Testis (tissue), 3 donors: ENCODE results near the gene HOTAIR. TPM values are rescaled to one million over a fixed set of nuclear protein-coding genes. Genes with fewer than 3 reads are reported as not detected.
A peak's percentile ranks its signal among the peaks of the same experiment; 100 is the strongest.

Experiments
- DNase-seq: peaks from one replicate; pipeline ENCODE4 v3.0.0-alpha.2; 2019
- H3K27ac ChIP-seq, 2 donors: fragments of 200-600 bp; sonication (generic); one replicate each; pipeline ENCODE4 v1.5.1; 2019
- H3K27me3 ChIP-seq: fragments of 200-600 bp; sonication (generic); one replicate; pipeline ENCODE4 v1.5.1; 2019
- H3K36me3 ChIP-seq: fragments of 200-600 bp; sonication (generic); one replicate; pipeline ENCODE4 v1.5.1; 2017; ENCODE audit warnings: low read depth; ENCODE audit errors: missing control alignments
- H3K4me1 ChIP-seq: fragments of 200-600 bp; sonication (generic); one replicate; pipeline ENCODE4 v1.5.1; 2019
- H3K4me3 ChIP-seq, 2 donors: fragments of 200-600 bp; sonication (generic); one replicate each; pipeline ENCODE4 v1.5.1; 2017 to 2019
- H3K9me3 ChIP-seq: fragments of 200-600 bp; sonication (generic); one replicate; pipeline ENCODE4 v1.5.1; 2017
- POLR2A ChIP-seq: fragments of 450-650 bp; IDR thresholded peaks from one replicate; pipeline ENCODE4 v1.6.1; 2017; ENCODE audit warnings: antibody characterized with exemption, mild to moderate bottlenecking, moderate library complexity
- WGBS, 2 donors: methylation state at CpG; one replicate each; pipeline ENCODE4 v1.1.5; 2018; 5-methylcytosine and 5-hydroxymethylcytosine counted together
- intact Hi-C: fragments of 100-400 bp; cut with DNase I; formaldehyde crosslinking; loops from one replicate; pipeline ENCODE4 v1.15.1; 2023; ENCODE audit warnings: low total_unique reads
- polyA plus RNA-seq: library from polyadenylated mRNA; stranded (reverse); fragments of 350-450 nt; fragmentation: Illumina TruSeq; extraction: RNeasy Lipid Tissue Mini Kit (QIAGEN cat#74804); gene quantifications from one replicate; pipeline ENCODE4 v1.2.3, GENCODE V29; 2014; ENCODE audit warnings: low read depth, low replicate concordance; ENCODE audit not compliant: insufficient read depth
- total RNA-seq, 2 donors: library from RNA; depleted of rRNA; stranded (reverse); fragments of >200 nt; gene quantifications; one replicate each; pipeline ENCODE4 v1.2.3, GENCODE V29; 2016
- TF ChIP-seq, protein P1 (sequence below), 3 experiments: fragments of 450-650 bp in 2 of 3; fragments of 200-600 bp in 1 of 3; sonication (generic) in 1 of 3; IDR thresholded peaks; one replicate each; pipeline ENCODE4 v1.5.1; 2016 to 2019; ENCODE audit warnings: antibody characterized with exemption in 3 of 3, mild to moderate bottlenecking in 2 of 3, moderate library complexity in 1 of 3

The HOTAIR gene
- total and polyA plus RNA-seq, 3 donors from 2014 or later = 3.1 to 8.6 (median 3.4) TPM

- intact Hi-C loops = no loop called here
- H3K9me3 ChIP-seq = no peaks in the 10 kb centered on the region
- 48 to 52% methylated on average over 3 to 9 of the region's 11 CpGs for WGBS, 2 donors
- H3K27ac ChIP-seq = no peak overlapping the region
- no peak overlapping the region for H3K4me3 ChIP-seq
- H3K4me1 ChIP-seq = no peaks in the 10 kb centered on the region
- H3K36me3 ChIP-seq = no peaks in the 10 kb centered on the region
- peaks cover 3% of the 10 kb centered on the region for H3K27me3 ChIP-seq
- no peak for DNase-seq
- TF ChIP-seq, protein P1, sequence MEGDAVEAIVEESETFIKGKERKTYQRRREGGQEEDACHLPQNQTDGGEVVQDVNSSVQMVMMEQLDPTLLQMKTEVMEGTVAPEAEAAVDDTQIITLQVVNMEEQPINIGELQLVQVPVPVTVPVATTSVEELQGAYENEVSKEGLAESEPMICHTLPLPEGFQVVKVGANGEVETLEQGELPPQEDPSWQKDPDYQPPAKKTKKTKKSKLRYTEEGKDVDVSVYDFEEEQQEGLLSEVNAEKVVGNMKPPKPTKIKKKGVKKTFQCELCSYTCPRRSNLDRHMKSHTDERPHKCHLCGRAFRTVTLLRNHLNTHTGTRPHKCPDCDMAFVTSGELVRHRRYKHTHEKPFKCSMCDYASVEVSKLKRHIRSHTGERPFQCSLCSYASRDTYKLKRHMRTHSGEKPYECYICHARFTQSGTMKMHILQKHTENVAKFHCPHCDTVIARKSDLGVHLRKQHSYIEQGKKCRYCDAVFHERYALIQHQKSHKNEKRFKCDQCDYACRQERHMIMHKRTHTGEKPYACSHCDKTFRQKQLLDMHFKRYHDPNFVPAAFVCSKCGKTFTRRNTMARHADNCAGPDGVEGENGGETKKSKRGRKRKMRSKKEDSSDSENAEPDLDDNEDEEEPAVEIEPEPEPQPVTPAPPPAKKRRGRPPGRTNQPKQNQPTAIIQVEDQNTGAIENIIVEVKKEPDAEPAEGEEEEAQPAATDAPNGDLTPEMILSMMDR (IDR thresholded peaks at IDR 0.05) = no peak
- no peak for TF ChIP-seq POLR2A
These were observed 17.7 kb downstream of the HOTAIR start for GRCh38 chr12:53956914-53957536.

- intact Hi-C loops = no loop called here
- no peak for DNase-seq
- peaks cover 6% of the 10 kb centered on the region for H3K4me1 ChIP-seq
- no peaks in the 10 kb centered on the region for H3K9me3 ChIP-seq
- H3K36me3 ChIP-seq = no peaks in the 10 kb centered on the region
- H3K27me3 ChIP-seq = no peaks in the 10 kb centered on the region
- 11 to 20% methylated on average over 25 of the region's 25 CpGs for WGBS, 2 donors
- TF ChIP-seq POLR2A = no peak
- H3K27ac ChIP-seq = no peak overlapping the region
- no peak overlapping the region for H3K4me3 ChIP-seq
These were observed 18.4 kb downstream of the HOTAIR start for GRCh38 chr12:53956251-53956887.

DNA sequence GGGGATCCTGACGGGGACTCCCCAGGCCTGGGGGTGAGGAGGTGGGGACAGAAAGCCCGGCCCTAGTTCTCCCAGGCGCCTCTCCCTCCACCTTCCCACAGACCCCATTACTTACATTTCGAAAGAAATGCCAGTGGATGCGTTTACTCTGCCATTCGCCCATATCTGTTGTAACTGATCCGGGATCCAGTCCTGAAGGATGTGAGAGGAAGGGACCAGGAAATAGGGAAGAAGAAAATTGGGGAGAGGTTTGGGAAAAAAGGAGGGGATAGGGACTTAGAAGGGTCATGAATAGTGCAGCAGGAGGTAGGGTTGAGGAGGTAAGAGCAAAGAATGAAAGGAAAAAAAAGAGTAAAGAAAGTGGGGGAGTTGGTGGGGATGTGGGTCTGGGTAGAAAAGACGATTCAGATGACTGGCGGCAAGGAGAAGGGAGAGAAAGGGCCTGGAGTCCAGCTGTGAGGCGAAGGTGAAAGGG, 18.9 kb downstream of the HOTAIR start:
- intact Hi-C loops = no loop called here
- WGBS, 2 donors = 8 to 11% methylated on average over 10 of the region's 10 CpGs
- no peaks in the 10 kb centered on the region for H3K9me3 ChIP-seq
- H3K36me3 ChIP-seq = no peaks in the 10 kb centered on the region
- no peak for TF ChIP-seq POLR2A
- TF ChIP-seq, protein P1 (IDR thresholded peaks at IDR 0.05) = no peak
- no peak for DNase-seq
- H3K27ac ChIP-seq = no peak overlapping the region
- no peaks in the 10 kb centered on the region for H3K27me3 ChIP-seq
- H3K4me1 ChIP-seq = peaks cover 11% of the 10 kb centered on the region
- no peak overlapping the region for H3K4me3 ChIP-seq

GRCh38 chr12:53955036-53955775, 19.5 kb downstream of the HOTAIR start:
- 4 to 7% methylated on average over 10 to 85 of the region's 86 CpGs for WGBS, 2 donors
- Histone ChIP-seq H3K4me3 (peak overlapping the region in 1 of 2 donors; percentile 12), H3K27ac (no peak overlapping the region), H3K4me1 (peaks cover 11% of the 10 kb centered on the region), H3K36me3 (no peaks in the 10 kb centered on the region), H3K27me3 (no peaks in the 10 kb centered on the region), H3K9me3 (no peaks in the 10 kb centered on the region)
- no peak for DNase-seq
- intact Hi-C loops = no loop called here
- no peak for TF ChIP-seq POLR2A
- TF ChIP-seq, protein P1 (IDR thresholded peaks at IDR 0.05) = no peak

GRCh38 chr12:53954694-53955035, 20.1 kb downstream of the HOTAIR start, which contains the start of gene HOXC12:
Gene HOXC12, plus strand, starts transcription at chr12:53954903. Its CDS starts 27 bp downstream, at chr12:53954930.
- DNase-seq = no peak
- intact Hi-C loops = no loop called here
- no peaks in the 10 kb centered on the region for H3K9me3 ChIP-seq
- 4 to 5% methylated on average over 15 to 20 of the region's 20 CpGs for WGBS, 2 donors
- H3K4me3 ChIP-seq = peak within 1 kb of the TSS in 1 of 2 donors; percentile 12
- no peak within 1 kb of the TSS for H3K27ac ChIP-seq
- H3K27me3 ChIP-seq = no peaks in the 10 kb centered on the region
- no peak for TF ChIP-seq POLR2A
- TF ChIP-seq, protein P1 (IDR thresholded peaks at IDR 0.05) = no peak
- no peaks in the 10 kb centered on the region for H3K36me3 ChIP-seq
- peaks cover 11% of the 10 kb centered on the region for H3K4me1 ChIP-seq
